HG03442 (cell line): Measurements from ENCODE around the gene ANTXR2.
"Not testable (repeated sequence)": the region's sequence is repeated elsewhere in the genome, so short reads cannot be mapped to it uniquely, and the experiment has no call there.

ENCODE experiments used
- ATAC-seq: cut with Tn5 transposase; IDR thresholded peaks from one replicate; pipeline ENCODE4 v1.9.1; 2021; ENCODE audit warnings: mild to moderate bottlenecking, moderate library complexity; ENCODE audit not compliant: unreplicated experiment

Gene ANTXR2

DNA sequence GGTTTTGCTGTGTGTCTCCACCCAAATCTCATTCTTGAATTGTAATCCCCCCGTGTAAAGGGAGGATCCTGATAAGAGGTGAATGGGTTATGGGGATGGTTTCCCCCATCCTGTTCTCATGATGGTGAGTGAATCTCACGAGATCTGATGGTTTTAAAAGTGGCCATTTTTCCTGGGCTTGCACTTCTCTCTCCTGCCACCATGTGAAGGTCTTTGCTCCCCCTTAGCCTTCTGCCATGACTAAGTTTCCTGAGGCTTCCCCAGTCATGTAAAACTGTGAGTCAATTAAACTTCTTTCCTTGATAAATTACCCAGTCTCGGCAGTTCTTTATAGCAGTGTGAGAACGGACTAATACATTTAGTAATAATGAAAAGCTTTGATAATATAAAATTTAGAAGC, 46.9 kb downstream of the ANTXR2 start:
- no peak for ATAC-seq

DNA sequence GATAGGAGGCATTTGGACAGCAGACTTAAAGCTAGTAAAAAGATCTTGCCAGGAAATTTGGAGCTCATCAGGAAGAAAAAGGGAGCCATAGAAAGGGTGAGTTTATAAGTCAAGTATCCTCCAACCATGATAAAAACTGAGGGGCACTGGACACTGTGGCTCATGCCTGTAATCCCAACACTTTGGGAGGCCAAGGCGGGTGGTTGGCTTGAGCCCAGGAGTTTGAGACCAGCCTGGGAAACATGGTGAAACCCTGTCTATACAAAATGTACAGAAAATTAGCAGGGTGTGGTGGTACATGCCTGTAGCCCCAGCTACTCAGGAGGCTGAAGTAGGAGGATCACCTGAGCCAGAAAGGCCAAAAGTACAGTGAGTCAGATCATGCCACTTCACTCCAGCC, 48.7 kb downstream of the ANTXR2 start:
- no peak for ATAC-seq

DNA sequence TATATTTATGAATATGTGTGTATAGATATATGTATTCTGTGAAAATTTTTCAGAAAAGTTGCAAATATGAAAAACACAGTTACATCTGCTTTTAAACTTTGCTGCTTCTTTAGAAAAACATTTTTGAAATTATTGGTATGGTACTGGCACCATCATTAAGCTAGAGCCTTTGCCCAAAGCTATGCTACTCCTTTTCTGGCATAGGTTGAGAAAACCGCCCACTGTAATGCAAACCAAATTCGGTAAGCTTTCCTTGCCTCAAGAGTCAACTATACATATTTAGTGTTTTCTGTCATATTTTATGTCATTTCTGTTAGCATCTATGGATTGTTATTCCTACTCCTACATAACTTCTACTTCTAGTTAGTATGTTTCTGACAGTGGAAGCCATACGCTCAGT, 50.7 kb downstream of the ANTXR2 start:
- no peak for ATAC-seq

DNA sequence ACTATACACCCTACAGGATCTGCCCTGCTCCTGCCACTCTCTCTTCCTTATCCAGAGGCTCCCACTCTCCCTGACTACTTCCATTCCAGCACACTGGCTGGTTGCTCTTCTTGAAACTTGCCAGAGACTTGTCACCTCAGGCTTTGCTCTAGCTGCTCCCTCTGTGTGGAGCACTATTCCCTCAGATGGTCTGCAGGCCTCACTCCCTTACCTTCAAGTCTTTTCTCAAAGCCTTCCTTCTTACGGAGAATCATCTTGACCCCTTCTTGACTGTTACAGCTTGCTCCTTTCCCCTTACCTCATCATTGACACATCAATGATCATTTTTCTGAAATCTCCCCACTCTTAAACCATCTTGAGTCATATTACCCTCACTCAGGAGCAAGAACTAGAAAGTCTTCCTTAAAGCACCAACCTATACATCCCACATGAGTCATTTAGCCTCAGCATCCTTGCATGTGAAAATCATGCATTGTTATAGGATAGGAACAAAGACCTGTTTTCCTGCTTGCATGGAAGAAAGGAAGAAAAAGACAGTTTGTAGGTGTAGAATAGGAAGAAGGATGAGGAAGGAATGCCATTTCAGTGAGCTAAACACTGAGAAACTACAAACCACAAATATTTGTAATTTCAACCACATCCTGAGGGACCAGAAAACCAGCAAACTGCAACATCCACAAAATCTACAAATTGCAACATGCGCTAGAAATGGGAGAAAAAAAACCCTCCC, 55.7 kb downstream of the ANTXR2 start:
- peak; percentile 82 for ATAC-seq

DNA sequence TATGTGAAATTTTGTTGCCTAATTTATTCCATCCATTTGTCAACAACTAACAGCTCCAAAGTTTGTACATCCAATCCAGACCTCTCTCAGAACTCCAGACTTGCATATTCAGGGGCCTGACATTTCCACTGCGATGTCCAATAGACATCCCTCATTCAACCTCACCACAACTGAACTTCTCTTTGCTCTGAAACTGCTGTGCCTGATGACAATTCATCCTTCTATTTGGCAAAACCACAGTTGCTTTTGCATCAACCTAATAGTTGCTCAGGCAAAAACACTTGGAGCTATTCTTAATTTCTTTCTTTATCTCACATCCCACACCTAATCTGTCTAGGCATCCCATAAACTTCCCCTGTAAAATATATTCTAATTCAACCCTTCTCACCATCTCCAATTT, 56.5 kb downstream of the ANTXR2 start:
- ATAC-seq, result no peak

DNA sequence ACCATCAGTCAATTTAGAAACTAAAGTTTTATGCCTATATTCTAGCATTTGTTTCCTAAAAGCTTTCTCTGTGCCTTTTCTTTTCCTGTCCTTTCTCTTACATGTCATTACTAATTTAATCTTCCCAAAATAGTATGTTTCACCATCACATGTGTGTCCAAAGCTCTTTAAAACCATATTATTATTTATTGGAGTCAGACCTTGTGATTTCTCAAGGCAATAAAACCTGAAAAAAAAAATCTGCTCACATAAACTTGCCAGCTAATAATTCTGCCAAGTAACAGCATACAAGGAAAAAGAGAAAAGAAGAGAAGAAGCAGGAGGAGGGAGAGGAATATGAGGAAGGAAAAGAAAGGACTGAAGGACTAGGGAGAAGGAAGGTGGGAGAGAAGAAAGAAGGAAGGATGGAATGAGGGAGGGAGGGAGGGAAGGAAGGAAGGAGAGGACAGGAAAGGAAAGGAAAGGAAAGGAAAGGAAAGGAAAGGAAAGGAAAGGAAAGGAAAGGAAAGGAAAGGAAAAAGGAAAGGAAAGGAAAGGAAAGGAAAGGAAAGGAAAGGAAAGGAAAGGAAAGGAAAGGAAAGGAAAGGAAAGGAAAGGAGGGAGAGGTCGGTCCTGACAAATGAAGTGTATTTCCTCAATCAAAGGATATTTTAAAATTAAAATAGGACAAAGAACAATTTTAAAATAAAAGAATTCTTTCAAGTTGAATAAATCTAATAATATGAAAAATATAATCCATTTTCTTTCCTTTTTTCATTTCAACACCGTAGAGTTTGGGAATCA, 57.4 kb downstream of the ANTXR2 start:
- ATAC-seq, result no peak

DNA sequence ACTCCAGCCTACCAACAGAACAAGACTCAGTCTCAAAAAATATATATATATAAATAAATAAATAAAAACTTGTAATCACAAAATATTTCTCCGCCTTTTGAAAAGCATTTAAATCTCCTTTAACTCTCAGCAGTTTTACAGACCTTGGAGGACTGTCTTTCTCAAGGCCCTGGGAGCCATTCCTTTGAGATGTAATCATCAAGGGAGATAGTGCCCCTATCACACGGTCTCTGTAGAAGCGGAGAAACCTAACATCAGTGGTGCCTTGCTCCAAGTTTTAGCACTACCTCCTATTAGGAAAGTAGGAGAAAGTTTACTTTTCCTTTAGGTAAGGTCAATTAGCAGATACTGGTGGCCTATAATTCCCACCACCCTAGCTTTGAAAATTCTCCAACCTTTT, 58.5 kb downstream of the ANTXR2 start:
- ATAC-seq, result no peak

DNA sequence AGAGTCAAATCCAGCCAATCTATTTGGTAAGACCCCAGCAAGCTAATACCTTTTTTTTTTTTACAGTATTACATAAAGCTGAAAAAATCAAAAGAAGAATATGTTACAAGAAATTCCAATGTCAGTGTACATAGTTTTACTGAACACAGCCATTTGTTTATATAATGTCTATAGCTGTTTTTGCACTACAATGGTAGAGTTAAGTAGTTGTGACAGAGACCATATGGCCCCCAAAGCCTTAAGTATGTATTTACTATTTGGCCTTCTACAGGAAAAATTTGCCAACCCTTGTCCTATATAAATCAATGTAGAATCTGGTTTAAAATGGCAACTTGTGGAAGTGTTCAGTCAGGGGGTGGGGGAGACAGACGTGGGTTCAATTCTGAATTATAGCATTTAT, 60.7 kb downstream of the ANTXR2 start:
- ATAC-seq, result no peak

DNA sequence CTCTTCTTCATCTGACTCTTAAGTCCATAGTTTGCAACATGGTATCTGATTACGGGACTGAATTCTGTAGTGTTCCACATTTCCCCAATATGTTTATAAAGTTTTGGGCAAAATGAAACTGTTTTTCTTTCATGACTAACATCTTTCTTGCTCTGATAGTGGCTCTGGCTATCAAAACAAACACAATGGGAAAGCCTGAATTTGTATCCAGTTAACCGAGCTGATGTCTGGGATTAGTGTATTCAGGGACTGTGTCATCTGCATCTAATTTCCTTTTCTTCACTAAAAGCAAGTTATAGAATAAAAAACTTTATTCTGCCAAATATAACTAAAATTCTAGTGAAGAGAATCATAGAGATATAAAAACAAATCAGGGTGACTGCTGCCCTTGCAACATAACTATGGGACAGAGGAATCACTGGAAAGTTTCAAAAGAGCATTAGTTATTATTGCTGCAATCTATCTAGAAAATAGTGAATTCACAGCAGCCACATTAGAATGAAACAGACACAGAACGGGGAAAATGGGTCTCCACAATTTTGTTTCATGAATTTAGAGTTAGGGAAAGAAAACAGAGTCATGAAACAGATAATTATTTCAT, 61.3 kb downstream of the ANTXR2 start:
- no peak for ATAC-seq

DNA sequence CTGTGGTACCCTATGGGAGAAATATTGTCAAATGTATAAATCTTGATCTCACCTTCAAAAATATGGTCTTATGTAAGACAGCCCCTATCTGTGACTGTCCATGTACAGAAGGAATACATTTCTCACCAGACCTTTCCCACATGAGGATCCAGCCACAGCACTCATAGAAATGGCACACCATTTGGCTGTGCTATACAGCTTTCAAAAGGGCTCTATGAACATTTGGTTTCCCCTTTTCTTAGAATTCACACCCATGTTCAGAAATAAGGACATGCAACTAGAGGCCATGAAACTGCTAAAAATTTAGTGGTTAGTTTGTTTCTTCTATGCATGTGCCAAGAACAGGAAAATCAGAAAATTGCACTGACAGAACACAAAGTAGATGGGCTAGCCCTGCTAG, 62.7 kb downstream of the ANTXR2 start:
- no peak for ATAC-seq

DNA sequence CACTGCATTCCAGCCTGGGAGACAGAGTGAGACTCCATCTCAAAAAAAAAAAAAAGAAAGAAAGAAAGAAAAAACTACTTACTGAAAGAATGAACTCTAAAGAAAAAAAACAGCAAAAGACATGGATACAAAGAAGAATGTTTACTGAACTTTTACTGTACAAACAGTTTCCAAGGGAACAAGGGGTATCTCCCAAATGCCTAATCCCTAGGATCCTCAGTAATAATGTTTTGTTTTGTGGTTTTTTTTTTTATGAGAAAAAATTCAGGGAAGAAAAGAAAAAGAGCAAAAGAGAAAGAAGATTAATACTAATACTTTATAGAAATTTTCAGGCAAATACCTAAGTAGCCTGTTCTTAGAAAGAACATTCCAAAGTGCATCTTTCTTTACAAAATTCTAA, 63.2 kb downstream of the ANTXR2 start:
- no peak for ATAC-seq

DNA sequence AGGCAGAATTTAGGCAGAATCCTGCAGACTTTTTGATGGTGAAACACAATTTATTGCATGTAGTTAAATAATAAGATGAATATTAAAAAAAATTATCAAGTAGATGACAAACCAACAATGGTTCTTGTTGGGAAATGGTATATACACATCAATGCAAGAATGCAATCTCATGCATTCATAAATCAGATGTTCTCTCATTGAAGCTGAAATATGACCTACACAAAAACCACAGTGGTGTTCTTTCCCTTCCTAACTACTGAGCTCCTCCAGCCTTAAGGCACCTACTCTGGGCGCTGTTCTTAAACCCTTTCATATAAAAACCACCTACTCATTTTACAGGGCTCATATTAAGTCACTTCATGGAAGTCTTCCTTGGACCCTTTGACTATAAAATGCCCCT, 64.1 kb downstream of the ANTXR2 start:
- no peak for ATAC-seq

DNA sequence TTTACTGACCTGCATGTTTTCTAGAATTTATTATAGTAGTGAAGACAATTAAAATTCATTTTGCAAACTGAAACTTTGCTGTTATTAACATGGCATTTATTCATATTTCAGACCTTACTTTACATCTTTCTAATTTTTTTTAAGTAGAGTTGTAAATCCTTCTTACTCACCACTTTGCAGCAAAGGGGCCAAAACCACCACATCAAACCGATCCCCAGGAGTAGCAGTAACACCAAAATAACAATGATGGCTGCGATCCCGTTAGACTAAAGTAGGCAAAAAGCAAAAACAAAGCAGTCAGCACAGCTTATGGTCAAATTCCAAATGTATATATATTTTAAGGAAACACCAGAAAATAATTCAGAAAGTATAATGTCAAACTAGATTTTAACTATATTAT, 64.7 kb downstream of the ANTXR2 start:
- ATAC-seq, result no peak

DNA sequence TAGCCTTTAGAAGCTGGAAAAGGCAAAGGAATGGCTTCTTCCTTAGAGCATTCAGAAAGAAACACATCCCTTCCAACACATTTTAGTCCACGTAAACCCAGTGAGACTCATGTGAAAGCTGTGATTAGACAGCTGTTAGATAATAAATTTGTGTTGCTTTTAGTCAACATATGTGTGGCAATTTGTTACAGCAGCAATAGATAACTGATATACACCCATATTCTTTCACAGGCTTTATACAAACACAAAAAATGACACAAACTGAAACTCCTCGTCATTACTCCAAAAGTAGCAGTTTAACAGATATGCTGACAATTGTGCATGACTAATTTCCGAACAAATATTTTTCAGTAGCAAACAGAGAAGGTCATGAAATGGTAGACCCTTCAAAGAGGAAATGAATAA, 65.3 kb downstream of the ANTXR2 start:
- ATAC-seq, result peak; percentile 88

DNA sequence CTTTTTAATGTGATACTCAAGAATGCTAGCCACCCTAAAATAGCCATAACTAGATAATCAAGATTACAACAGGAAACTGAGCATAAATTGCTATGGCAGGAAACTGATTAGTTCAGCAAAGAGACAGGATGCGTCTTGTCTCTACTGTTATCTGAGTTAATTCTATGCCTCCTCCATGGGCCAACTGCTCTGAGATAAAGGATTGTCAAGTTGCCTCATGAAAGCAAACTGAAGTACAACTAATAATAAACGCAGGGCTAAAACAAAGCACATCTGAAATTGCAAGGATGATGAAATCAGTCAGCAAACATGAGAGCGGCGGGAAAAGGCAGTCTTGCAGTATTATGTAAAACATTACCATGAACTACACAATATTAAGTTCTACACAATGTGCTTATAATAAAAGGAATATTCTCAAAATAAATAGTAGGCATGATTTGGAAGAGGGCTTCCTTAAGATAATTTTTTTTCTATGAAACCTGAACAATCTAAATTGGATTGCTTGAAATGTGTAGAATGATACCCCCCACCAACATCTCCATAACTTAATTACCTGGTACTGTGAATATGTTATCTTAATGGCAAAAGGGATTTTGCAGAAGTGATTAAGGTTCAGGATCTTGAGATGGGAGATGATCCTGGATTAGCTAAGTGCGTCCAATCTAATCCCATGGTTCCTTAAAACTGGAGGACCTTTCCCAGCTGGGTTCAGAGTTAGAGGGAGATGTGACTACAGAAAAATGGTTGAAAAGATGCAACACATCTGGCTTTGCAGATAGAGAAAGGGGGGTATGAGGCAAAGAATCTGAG, 65.9 kb downstream of the ANTXR2 start:
- ATAC-seq, result no peak

DNA sequence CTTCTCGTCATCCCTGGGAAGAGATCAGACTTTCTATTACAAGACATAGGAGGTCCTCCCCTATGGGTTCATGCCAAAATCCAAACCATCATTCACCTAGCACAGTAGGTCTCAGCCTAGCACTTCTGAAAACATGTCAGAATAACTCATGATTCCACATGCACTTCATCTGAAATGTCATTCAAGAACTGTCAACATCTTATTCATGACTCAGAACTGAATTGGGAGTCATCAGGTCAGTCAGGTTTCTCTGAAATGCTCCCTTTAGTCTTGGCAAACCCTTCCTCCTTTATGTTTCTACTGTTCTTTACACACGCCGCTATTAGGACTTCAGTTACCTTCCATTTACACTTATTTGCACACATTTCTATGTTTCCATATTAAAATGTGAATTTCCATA, 67.2 kb downstream of the ANTXR2 start:
- no peak for ATAC-seq

DNA sequence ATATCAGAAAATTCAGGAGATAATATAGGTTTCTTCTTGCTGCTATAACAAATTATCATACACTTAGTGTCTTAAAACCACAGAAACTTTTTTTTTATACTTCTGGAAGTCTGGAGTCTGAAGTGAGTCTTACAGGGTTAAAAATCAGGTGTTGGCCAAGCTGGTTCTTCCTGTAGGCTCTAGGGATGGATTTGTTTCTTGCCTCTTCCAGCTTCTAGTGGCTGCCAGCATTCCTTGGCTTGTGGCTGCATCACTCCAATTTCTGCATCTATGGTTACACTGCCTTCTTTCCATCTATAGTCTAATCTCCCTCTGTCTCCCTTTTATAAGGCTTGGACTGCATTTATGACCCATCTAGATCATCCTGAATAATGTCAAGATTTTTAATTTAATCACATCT, 68.7 kb downstream of the ANTXR2 start:
- no peak for ATAC-seq

DNA sequence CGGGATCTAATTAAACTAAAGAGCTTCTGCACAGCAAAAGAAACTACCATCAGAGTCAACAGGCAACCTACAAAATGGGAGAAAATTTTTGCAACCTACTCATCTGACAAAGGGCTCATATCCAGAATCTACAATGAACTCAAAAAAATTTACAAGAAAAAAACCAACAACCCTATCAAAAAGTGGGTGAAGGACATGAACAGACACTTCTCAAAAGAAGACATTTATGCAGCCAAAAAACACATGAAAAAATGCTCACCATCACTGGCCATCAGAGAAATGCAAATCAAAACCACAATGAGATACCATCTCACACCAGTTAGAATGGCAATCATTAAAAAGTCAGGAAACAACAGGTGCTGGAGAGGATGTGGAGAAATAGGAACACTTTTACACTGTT, 70.5 kb downstream of the ANTXR2 start:
- not testable (repeated sequence) for ATAC-seq

DNA sequence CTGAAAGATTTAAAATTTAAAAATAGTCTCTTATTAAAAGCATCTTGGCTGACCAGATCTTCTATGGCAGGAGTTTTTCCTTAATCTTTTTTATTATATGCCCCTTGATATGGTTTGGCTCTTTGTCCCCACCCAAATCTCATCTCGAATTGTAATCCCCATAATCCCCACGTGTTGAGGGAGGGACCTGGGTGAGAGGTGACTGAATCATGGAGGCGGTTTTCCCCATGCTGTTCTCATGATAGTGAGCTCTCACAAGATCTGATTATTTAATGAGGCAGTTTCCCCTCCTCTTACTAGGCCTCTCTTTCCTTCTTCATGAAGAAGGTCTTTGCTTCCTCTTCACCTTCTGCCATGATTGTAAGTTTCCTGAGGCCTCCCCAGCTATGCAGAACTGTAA, 74.0 kb downstream of the ANTXR2 start:
- not testable (repeated sequence) for ATAC-seq

DNA sequence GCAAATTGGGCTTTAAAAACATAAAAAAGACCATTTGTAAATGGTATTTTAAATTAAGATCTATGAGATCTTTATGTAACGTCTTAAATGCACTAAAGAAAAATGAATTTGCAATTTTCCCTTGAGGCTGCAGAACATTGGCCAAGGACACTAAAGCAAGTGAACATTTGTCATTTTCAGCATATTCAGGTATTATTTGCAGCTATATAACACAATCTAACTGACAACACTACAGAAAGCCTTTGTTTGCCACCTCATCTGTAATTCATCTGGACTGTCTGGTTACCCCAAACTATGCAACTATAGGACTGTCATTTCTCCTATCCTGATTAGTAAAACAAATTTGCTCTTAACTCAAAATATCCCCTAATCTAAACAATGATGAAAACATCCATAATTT, 74.8 kb downstream of the ANTXR2 start:
- ATAC-seq, result no peak

DNA sequence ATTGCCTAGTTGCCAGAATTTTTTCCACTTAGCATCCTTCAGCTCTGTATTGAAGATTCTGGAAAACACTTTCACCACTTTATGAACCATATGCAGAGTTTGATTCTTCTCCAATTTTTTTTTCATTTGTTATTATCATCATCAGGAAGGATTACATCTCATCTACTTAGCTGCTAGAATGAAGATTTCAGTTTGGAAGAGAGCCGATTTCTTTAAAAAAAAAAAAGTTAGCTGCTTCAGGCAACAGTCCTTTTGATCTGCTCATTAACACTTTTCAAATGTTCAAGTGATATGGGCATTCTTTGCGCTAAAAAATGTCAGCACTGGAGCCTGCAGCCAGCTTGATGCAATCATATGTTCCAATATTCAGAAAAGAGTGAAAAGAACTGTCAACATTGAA, 76.2 kb downstream of the ANTXR2 start:
- ATAC-seq, result no peak
